GM10266 (cell line): ENCODE measurements around the gene ADGRE3.

Experiments used
- DNase-seq: peaks from one replicate; pipeline ENCODE4 v3.0.0; 2012; ENCODE audit errors: extremely low spot score
- TF ChIP-seq, protein P1 (sequence below): IDR thresholded peaks from 2 replicates; pipeline ENCODE4 v1.5.1; 2012; ENCODE audit warnings: mild to moderate bottlenecking, low read depth; ENCODE audit not compliant: control insufficient read depth, insufficient read depth; ENCODE audit errors: missing control alignments

Gene ADGRE3

DNA sequence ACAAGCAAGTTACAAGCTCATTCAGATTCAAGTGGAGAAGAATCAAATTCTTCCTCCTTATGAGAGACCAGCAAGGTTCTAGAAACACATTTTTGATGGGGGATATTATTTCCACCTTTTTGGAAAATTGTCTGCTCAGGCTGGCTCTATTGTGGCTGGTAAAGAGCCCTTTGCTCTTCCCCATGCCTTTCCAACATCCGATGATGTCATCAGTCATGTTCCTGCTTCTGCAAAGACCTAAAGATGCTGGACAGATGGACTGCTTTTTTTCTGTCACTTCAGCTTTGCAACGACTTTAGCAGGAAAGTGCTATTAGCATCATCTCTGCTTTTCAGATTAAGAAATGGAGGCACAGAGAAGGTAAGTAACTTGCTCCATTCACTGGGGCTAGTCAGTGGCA, 4.2 kb downstream of the ADGRE3 start:
- DNase-seq = no peak
- TF ChIP-seq, protein P1, sequence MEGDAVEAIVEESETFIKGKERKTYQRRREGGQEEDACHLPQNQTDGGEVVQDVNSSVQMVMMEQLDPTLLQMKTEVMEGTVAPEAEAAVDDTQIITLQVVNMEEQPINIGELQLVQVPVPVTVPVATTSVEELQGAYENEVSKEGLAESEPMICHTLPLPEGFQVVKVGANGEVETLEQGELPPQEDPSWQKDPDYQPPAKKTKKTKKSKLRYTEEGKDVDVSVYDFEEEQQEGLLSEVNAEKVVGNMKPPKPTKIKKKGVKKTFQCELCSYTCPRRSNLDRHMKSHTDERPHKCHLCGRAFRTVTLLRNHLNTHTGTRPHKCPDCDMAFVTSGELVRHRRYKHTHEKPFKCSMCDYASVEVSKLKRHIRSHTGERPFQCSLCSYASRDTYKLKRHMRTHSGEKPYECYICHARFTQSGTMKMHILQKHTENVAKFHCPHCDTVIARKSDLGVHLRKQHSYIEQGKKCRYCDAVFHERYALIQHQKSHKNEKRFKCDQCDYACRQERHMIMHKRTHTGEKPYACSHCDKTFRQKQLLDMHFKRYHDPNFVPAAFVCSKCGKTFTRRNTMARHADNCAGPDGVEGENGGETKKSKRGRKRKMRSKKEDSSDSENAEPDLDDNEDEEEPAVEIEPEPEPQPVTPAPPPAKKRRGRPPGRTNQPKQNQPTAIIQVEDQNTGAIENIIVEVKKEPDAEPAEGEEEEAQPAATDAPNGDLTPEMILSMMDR = no peak

GRCh38 chr19:14669940-14670339, 4.7 kb downstream of the ADGRE3 start:
- TF ChIP-seq, protein P1 = no peak
- no peak for DNase-seq

- TF ChIP-seq, protein P1 = no peak
- no peak for DNase-seq
These were observed 13.2 kb downstream of the ADGRE3 start for GRCh38 chr19:14661372-14661924.

DNA sequence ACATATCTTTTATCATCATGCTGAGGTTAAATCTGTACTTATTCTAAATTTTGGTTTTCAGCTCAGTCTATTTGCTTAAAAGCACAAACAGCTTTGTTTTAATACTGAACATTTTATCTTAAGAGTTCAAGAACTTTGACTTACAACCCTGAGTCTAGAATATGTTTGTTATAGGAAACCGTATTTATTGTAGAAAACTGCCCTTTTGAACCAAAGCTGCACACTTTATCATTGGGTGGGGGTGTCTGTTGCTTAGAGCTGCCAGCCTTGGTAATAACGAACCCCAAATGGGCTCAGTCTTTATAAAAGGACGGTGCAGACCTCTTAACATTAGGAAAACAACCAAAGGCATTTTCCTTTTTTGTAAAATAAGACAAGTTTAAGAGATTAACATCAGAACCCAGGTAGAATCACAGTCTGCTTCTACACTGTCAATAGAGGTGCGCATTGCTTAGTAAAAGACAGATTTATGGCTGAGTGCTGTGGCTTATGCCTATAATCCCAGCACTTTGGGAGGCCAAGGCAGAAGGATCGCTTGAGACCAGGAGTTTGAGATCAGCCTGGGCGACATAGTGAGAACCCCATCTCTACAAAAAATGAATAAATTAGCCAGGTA, 14.7 kb downstream of the ADGRE3 start:
- DNase-seq = no peak
- TF ChIP-seq, protein P1 = no peak

DNA sequence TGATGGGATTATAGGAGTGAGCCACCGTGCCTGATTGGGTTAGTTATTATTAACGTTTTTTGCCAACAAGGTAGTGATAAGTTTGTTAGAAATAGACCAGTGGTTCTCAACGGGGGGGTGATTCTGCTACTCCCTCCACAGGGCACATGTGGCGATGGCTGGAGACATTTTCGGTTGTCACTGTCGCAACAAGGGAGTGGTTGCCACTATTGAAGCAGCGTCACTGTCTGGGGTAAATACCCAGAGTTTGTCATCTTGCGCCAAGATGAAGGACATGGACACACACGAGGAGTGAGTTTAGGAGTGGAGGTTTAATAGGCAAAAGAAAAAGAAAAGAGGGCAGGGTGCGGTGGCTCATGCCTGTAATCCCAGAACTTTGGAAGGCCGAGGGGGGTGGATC, 18.9 kb downstream of the ADGRE3 start:
- DNase-seq = no peak
- TF ChIP-seq, protein P1 = no peak

GRCh38 chr19:14654786-14655560, 19.7 kb downstream of the ADGRE3 start:
- TF ChIP-seq, protein P1 = no peak
- no peak for DNase-seq

DNA sequence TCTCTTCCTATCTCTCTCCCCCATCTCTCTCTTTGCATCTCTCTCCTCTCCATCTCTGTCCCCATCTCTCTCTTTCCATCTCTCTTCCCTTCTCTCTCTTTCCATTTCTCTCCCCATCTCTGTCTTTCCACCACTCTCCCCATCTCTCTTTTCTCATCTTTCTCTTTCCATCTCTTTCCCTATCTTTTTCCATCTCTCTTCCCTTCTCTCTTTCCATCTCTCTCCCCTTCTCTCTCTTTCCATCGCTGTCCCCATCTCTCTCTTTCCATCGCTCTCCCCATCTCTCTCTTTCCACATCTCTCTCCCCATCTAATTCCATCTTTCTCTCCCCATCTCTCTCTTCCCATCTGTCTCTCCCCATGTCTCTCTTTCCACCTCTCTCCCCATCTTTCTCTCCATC, 24.5 kb downstream of the ADGRE3 start:
- no peak for DNase-seq
- TF ChIP-seq, protein P1 = no peak
